Prostate gland (tissue), 2 donors: ENCODE results near the gene CYP11A1.

Experiments
- POLR2AphosphoS5 ChIP-seq: sonication (generic); formaldehyde crosslinking; IDR thresholded peaks from one replicate; pipeline ENCODE4 v1.6.1; 2017; ENCODE audit warnings: antibody characterized with exemption
- TF ChIP-seq, protein P1 (sequence below), 4 experiments: fragments of 200-600 bp in 2 of 4; fragments of 450-650 bp in 2 of 4; sonication (generic) in 2 of 4; IDR thresholded peaks; 1 replicate in 3 of 4; 2 replicates in 1 of 4; pipeline ENCODE4 v1.5.1; 2016 to 2019; ENCODE audit warnings: antibody characterized with exemption in 4 of 4, mild to moderate bottlenecking in 2 of 4, moderate library complexity in 2 of 4

- TF ChIP-seq, protein P1, sequence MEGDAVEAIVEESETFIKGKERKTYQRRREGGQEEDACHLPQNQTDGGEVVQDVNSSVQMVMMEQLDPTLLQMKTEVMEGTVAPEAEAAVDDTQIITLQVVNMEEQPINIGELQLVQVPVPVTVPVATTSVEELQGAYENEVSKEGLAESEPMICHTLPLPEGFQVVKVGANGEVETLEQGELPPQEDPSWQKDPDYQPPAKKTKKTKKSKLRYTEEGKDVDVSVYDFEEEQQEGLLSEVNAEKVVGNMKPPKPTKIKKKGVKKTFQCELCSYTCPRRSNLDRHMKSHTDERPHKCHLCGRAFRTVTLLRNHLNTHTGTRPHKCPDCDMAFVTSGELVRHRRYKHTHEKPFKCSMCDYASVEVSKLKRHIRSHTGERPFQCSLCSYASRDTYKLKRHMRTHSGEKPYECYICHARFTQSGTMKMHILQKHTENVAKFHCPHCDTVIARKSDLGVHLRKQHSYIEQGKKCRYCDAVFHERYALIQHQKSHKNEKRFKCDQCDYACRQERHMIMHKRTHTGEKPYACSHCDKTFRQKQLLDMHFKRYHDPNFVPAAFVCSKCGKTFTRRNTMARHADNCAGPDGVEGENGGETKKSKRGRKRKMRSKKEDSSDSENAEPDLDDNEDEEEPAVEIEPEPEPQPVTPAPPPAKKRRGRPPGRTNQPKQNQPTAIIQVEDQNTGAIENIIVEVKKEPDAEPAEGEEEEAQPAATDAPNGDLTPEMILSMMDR (IDR thresholded peaks at IDR 0.05), result no peak
- TF ChIP-seq POLR2AphosphoS5, result no peak
Measured at GRCh38 chr15:74408385-74408784, 40.9 kb upstream of the CYP11A1 start.
